ENCODE measurements around the gene CCDC185. TPM values are rescaled to one million over a fixed set of nuclear protein-coding genes. Genes with fewer than 3 reads are reported as not detected.

Gene CCDC185
- total RNA-seq: not detected
- long read RNA-seq, donor 1: 0 reads
- long read RNA-seq, donor 2: 0 reads

DNA sequence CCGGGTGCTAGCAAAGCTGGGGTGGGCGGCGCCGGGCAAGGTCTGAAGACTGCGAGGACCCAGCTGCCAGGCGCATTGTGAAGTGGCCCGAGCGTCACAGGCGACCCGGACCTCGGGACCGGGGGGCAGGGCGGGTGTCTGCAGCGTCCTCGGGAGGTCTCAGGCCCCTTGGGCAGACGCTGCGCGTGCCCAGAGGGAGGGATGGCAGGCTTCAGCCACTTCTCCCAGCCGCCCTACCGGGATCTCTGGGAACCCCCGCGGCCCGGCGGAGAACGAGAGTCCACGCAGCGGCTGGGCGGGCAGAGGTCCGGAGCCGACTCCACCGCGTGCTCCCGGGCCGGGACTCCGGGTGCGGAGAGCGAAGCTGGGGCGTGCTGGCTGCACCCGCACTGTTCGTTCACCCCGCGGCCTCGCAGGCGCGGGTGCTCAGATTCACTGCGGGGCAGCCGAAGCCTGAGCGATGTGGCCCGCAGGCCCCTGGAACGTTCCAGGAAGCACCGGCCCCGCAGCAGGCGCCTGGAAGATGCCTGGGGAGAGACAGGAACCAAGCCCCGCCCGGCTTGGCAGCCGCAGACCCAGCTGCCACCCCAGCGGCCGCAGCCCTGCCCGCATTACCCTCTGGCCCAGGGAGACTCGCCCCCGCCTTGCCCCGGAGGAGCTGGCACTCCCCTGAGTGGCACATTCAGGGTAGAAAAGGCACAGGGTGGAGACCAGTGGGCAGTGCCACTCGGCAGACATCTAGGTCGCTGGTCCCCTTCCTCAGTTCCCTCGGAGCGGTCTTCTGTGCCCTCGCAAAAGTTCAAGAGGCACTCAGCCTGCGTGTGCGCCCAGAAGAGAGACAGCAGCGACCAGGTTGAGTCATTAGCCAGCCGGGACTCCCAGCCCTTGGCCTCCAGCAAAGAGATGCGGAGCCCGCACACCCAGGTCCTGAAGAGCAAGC lies at the start of gene CCDC185:
TSS of gene CCDC185 (plus strand) at position 141 of the 940 bp plus-strand sequence. CDS start at position 202, 61 bp downstream.
- Histone ChIP-seq H3K4me1 (ENCODE audit: low read depth) (no peaks in the 10 kb centered on the region), H3K36me3 (ENCODE audit: low read depth) (no peaks in the 10 kb centered on the region), H3K4me3 (no peak within 1 kb of the TSS), H3K9me3 (no peaks in the 10 kb centered on the region)
- intact Hi-C loops (cut with DNase I, micrococcal nuclease): no loop called here
- TF ChIP-seq, protein P1, sequence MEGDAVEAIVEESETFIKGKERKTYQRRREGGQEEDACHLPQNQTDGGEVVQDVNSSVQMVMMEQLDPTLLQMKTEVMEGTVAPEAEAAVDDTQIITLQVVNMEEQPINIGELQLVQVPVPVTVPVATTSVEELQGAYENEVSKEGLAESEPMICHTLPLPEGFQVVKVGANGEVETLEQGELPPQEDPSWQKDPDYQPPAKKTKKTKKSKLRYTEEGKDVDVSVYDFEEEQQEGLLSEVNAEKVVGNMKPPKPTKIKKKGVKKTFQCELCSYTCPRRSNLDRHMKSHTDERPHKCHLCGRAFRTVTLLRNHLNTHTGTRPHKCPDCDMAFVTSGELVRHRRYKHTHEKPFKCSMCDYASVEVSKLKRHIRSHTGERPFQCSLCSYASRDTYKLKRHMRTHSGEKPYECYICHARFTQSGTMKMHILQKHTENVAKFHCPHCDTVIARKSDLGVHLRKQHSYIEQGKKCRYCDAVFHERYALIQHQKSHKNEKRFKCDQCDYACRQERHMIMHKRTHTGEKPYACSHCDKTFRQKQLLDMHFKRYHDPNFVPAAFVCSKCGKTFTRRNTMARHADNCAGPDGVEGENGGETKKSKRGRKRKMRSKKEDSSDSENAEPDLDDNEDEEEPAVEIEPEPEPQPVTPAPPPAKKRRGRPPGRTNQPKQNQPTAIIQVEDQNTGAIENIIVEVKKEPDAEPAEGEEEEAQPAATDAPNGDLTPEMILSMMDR (IDR thresholded peaks at IDR 0.05): no peak
- DNase-seq (peak in 1 of 3 donors; percentile 30), ATAC-seq (peak; percentile 29)

DNA sequence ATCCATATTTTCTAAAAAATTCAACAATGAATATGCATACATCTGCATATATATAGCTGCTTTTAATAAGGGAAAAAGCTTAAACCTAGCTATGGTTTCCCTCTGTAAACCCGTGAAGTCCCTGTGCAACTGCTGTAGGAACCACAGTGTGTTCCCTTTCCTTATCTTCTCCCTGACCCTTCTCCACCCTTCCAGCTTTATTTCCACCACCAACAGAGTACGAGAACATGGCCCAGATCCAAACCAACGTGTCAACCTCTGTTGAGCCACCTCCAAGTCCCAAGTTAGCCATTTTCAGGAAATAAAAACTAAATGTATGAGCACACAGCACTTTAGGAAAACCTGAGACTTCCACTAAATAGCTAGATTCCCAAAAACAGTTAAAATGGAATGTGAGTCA lies 49.5 kb upstream of the CCDC185 start:
- Histone ChIP-seq H3K36me3 (ENCODE audit: low read depth) (no peaks in the 10 kb centered on the region), H3K4me1 (ENCODE audit: low read depth) (no peaks in the 10 kb centered on the region), H3K9me3 (no peaks in the 10 kb centered on the region), H3K4me3 (no peak overlapping the region)
- DNase-seq (no peak), ATAC-seq (no peak)
- intact Hi-C loops (cut with DNase I, micrococcal nuclease): no loop called here
- TF ChIP-seq, protein P1 (IDR thresholded peaks at IDR 0.05): no peak

DNA sequence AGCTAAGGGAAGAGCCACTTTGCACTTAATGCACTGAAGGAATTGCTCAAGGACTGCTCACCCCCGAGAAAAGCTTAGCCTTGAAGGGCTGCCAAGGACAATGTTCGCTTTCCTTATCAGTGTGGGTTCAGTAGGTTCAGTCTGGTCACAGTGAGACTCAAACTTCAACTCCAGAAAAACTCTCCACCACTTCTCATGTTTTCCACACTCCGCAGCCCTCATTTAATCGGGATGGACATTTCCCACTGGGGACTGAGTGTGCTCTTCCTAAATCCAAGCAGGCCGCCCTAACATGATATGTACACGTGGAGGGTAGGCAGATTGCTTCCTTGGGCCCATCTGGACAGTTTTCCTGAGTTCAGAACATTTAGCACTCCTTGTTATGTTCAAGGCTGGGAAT lies 48.7 kb upstream of the CCDC185 start:
- TF ChIP-seq, protein P1 (IDR thresholded peaks at IDR 0.05): no peak
- Histone ChIP-seq H3K4me1 (ENCODE audit: low read depth) (no peaks in the 10 kb centered on the region), H3K36me3 (ENCODE audit: low read depth) (no peaks in the 10 kb centered on the region), H3K9me3 (no peaks in the 10 kb centered on the region), H3K4me3 (no peak overlapping the region)
- no peak for ATAC-seq
- intact Hi-C loops (cut with DNase I, micrococcal nuclease): no loop called here
- no peak for DNase-seq

DNA sequence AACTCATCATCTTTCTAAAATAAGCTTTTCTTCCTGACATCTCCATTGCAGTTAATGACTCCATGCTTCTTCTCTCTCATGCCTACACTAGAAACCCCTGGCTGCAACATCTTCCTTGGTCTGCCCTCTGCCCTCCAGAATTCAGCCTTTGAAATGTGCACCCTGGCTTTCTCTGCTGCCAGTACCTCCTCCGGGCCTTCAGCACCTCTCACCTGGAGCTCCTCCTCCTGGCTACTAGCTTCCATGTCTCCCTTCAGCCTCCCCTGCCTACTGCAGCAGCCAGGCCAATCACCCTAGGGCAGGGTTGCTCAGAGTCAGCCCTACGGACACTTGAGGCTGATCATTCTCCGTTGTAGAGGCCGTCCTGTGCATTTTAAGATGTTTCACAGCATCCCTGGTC lies 47.5 kb upstream of the CCDC185 start:
- TF ChIP-seq, protein P1 (IDR thresholded peaks at IDR 0.05): no peak
- no peaks in the 10 kb centered on the region for H3K4me1 ChIP-seq (ENCODE audit: low read depth)
- DNase-seq (no peak), ATAC-seq (no peak)
- no peaks in the 10 kb centered on the region for H3K9me3 ChIP-seq
- intact Hi-C loops (cut with DNase I, micrococcal nuclease): no loop called here
- H3K36me3 ChIP-seq (ENCODE audit: low read depth): no peaks in the 10 kb centered on the region
- no peak overlapping the region for H3K4me3 ChIP-seq

DNA sequence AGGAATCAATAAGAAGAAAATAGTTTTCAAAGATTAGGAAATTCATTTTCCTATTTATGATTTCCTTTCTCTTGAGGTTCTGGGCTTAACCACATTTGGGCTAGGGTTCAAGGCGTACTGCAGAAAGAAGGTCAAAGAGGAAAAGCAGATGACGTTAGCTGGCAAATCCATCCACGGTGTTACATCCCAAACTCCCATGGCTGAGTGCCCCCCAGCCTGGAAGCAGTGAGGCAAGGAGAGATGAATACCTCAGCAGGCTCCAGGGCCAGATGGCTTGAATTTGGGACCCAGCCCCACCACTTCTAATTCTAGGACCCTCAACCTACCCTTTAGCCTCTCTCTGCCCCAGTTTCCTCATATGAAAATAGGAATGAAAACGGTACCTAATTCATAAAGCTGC lies 46.9 kb upstream of the CCDC185 start:
- no peak for DNase-seq
- TF ChIP-seq, protein P1 (IDR thresholded peaks at IDR 0.05): no peak
- Histone ChIP-seq H3K9me3 (no peaks in the 10 kb centered on the region), H3K4me1 (ENCODE audit: low read depth) (no peaks in the 10 kb centered on the region), H3K4me3 (no peak overlapping the region), H3K36me3 (ENCODE audit: low read depth) (no peaks in the 10 kb centered on the region)
- ATAC-seq: no peak
- intact Hi-C loops (cut with DNase I, micrococcal nuclease): no loop called here

All from mucosa of descending colon (tissue), 3 donors.